DMS153 treated with DMSO at 0.1 percent for 48 hours (cell line): Measurements from ENCODE around the gene MMS22L.

Experiments
- DNase-seq: peaks from one replicate; lab custom pipeline; 2025; ENCODE audit not compliant: unreplicated experiment; lab: John Stamatoyannopoulos, UW

Gene MMS22L

DNA sequence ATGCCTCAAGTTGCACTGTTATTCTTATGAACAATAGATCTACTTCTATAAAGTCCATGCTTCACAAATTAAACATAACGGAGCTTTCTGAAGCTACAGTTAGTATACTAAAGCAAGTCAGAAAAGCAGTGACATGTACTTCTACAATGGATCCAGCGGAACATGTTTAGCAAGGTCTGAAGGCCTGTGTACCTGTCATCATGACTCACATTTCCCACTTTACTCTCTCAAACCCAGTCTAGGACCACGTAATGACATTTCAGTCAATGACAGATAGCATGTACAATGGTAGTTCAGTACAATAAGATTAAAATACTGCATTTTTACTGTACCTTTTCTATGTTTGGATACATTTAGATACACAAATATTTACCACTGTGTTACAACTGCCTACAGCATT, 132.1 kb downstream of the MMS22L start:
- DNase-seq: no peak

DNA sequence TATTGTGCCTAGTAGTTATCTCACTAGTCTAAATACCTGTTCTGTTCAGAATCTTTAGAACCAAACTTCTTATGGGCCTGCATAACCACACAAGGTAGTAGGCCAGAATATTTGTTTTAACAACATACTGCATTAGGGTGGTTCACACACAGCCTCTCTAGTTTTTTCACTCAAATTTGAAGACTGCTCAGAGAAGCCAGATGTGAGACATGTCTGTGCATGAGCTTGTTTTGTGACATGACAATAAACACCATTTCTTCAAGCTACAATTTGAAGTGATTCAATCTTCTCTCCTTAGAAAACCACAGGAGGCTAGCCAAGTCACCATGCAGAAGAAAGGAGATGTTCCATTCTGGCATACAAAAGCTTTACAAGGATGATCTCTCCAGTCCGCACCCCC, 135.6 kb downstream of the MMS22L start:
- DNase-seq: no peak

DNA sequence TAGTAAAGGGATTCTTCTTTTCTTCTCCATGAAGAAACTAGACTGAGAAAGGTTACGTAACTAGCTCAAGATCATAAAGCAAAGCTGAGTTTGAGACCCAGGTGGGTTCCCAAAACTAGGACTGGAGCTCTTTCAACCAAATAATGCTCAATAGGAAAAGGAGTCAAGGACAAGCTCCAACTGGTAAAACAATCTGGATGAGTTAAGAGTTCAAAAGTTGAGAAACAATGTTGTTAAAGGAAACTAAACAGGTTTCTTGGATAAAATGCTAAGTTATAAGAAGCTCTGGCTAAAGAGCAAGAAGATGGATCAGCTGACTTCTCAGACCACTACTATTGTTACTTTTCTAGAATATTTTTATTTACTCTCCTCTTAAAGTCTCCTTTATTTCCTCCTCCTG, 137.3 kb downstream of the MMS22L start:
- no peak for DNase-seq

DNA sequence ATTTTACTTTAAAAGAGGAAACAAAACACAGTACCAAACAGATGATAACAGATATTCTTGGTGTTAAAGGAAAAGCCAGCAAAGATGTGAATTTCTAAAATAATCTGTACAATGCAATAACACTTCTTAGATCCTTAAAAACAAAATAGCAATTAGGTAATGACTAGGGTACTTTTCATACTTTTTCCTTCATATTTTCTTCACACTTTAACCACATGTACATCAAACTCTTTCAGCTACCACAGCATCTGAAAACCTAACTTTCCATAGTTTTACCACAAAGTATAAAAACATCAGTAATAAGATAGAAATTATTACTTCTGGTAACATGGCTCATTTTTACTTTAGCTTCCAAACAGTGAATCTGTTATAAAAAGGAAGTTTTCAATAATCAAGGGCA, 141.3 kb downstream of the MMS22L start:
- no peak for DNase-seq

DNA sequence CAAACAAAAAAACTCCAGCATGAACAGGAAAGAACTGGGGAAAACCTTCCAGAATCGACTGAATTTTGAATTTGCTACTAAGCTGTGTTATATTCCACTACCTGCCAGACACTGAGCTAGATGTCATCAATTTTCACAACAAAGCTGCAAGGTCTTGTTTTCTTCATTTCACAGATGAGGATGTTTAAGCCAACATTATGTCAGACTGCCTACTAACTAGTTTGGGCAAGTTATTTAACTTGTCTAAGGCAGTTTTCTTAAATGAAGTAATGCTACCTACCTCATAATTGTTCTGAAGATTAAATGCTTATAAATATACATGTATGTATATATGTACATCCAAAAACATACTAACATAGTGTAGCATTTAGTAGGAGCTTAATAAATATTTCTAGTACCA, 144.4 kb downstream of the MMS22L start:
- no peak for DNase-seq

DNA sequence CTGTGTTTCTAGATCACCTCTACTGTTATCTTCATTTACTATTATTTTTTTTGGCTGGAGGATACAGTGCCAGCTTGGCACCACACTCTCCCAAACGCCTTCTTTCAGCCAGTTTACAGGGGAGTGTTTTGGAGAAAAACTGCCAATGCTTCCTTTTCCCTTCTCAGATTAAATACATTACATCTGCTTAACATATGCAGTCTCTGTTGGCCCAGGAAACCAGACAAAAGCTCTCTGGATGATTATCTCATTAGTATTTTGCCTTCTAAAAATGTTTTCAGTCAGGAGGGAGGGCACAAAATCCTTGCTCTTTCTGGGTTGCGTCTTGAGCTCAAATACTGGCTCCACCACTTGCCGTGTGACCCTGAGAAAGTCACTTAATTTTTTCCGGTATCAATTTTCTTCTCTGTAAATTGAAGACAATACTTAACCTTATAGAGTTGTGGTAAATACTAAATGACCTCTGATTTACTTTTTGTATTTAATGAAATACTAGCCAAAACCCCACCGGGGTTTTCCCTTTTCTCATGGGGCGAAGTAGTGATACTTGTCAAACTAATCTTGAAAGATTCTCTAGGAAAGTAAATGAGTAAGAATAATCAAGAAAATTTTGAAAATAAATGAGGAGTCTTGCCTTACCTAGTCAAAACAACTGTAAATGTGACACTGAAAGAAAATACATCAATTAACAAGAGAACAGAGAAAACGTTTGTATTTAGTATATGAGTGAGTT, 146.2 kb downstream of the MMS22L start:
- DNase-seq: no peak

DNA sequence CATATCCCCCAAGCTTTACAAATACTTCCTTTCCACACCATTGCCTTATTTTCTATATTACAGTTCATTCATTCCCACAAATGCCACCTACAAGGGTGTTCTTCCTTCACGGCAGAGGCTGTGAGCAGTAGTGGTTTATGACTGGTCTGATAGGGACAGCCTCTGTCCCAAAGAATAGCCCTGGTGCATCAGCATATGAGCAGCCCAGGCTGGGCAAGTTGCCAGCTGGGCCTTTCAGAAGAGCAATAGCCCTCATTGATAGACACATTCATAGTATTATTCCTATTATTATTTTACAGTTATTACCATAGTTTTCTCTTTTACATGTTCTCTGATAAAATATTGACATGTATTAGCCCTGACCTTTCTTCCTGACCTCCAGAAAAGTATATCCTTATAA, 149.9 kb downstream of the MMS22L start:
- peak; percentile 7 for DNase-seq

DNA sequence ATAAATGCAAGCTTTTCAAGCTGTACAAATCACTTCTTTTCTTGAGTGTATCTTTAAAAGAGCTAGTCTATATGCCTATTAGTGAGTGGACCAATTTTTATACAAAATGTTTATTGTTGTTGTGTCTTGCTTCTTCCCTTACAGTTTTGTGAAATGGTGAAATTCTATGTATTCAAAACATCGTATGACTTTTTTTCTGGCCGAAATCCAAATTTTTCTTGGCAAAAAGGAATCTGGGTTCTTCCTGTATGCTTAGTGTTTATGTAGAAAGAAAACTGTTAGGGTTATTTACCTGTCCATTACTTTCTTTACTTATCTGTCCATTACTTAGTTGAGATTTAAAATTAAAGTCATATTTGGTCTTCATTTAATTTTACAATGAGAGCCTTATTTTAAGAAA, 153.9 kb downstream of the MMS22L start:
- no peak for DNase-seq

DNA sequence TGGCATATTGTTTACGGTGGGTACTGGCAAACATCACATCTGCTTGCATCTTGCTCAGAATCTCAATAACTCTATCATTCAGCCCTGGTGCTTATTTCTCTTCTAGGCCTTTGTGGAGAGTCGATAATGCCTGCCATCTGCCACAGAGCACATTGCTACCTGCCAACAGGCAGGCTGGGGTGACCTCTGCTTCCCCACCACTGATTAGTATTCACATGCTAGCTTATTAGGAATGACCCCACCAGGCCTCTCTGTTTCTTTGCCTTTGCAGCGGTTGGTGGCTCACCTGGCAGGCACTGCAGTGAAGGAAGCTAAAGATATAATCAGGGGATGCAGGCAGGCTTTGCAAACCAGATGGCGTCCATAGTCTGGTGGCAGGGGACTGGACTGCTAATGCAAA, 154.5 kb downstream of the MMS22L start:
- no peak for DNase-seq

DNA sequence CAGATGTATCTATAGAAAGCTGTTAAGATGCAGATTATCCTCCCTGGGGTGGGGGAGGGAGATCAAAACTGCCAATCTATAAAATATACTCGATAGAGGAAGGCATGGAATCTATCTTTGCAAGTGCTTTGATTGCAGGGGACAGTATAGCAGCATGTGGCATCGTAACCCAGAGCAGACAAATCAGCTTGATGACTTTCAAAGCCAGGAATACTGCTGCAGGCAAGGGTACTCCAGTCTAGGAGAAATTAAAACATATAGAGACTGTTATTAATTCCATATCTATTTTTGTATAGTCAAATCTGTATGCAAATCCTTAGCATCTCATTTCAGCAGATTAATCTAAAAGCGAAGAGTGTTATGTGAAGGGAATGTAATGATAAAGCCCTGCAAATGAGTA, 159.4 kb downstream of the MMS22L start:
- no peak for DNase-seq

DNA sequence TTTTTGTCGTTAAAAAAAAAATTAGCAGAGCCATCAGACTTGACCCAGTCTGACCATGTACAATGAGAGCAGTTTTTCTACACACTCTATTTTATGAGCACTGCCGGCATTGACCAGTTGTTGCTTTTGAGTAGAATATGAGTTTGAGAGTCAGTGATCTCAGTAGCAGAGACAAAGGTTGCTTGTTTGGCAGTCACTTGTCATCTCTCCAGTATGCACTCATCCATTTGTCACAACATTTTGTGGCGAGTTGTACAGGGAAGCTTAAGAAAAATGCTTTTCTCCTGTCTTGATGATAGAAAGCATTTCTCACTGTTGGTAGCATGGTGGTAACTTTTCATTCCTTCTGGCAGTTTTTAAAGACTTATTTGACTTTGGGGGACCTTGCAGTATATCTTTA, 159.9 kb downstream of the MMS22L start:
- DNase-seq: no peak

DNA sequence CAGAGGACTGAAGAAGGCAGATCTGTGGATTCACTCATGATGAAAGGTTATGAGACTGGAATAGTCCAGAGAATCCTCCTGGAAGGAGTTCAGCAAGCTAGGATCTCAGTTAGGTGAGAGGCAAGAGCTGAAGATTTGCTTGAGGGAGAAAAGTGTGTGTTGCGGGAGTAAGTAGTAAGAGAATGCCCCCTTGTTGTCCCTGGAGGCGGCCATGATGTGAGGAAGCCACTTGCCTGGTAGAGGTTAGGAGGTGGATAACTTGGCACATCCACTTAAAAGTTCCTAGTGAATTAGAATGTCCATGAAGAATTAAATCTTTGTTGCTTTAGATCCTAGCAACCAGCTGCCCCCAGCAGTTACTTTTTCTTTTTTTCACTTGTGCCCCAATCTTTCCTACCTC, 162.5 kb downstream of the MMS22L start:
- no peak for DNase-seq

DNA sequence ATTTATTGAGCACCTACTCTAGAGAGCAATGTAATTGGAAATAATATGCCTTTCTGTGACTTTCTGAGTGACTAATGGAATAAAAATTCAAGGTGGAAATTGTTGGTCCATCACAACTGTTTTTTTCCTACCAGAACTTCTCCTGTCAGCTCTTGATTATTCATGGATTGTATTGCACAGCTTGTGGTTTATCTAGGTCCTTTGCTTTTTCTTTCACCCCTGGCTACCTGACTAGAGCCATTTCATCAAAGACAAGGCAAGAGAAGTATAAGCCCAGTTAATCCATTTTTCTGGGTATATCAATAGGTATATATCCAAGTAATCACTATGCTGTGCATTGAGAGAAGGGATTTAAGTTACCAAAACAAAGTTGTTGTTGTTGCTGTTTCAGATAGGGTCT, 168.4 kb downstream of the MMS22L start:
- DNase-seq: no peak

DNA sequence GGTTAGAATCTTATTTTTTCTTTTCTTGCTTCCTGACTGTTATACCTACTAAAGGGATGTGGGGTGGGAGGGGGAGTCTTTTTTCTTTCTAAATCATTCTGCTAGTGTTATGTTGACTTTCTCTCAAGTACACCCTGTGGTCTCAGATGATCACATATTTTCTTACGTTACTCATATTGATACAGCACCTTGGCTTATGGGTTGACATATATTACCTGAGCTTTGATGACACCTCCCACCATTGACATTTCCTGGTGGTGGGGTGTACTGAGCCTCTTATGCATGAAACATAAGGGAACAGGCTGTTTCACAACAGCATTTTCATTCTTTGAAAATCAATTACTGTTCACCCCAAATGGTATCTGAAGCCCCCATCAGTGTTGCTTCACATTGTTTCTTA, 169.8 kb downstream of the MMS22L start:
- no peak for DNase-seq

DNA sequence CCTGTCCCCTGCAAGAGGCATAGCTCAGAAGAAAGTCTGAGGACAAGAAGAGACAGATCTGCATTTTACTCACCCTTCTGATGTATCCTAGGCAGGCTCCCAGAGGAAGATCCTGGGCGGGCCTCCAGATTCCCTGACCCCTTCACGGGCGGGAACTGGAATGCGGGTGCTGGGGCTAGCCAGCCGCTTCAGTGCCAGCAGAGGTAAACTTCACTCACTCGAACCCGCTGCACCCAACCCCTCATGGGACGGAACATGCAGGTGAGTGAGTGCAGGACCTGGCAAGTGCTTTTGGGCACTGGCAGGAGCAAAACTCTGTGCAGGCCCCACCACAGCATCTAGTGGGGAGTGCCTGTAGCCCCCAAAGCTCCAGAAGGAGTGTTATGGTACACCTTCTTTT, 171.8 kb downstream of the MMS22L start:
- DNase-seq: no peak

DNA sequence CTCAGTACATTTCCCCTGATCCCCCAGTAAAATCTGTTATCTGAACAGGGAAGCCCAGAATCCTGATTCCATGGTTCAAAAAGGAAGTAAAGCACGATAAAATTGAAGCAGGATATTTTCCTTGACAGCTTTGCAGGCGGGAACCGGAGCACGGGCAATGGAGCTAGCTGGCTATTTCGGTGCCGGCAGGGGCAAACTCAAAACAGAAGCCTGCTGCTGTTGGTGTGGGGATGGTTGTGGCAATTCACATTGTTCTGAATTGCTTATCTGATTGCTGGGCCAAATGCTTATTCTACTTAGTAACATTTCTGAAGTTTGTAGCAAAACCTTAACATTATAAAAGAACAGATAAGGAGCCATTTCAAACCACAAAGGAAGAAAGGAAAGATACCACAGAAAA, 172.4 kb downstream of the MMS22L start:
- DNase-seq: no peak

DNA sequence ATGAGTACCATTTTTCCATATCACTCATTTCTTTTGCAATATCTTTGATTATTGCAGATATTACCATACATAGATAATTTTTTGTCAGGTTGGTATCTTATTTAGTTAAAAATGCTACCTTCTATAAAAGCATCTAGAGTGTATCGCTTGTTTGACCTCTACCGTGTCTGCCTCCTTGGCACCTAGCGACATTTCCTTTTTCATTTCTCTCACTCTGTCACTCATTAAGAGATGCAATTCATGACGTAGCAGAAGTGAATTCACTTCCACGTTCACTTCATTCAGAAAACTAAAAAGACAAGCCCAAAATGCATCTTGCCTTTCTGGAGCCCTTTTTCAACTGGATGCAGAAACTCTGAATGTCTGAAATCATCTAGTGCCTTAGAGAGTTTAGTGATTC, 172.9 kb downstream of the MMS22L start:
- no peak for DNase-seq

DNA sequence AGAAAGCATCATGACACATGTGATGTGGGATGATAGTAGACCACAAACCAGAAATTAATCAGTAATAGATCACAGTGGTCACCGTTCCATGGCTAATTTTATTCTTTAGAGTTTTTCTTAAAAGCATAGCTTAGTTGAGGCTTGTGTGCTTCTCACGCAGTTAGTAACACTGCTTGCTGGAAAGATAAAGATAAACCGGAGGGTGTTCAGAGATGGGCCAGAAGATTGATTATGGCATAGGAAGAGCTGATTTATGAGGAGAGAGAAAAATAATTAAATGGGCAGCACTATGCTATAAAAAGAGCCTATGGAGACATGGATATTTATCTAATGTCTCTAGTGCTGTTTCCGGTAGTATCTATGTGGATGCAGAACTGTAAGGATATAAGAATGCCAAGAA, 173.6 kb downstream of the MMS22L start:
- no peak for DNase-seq

DNA sequence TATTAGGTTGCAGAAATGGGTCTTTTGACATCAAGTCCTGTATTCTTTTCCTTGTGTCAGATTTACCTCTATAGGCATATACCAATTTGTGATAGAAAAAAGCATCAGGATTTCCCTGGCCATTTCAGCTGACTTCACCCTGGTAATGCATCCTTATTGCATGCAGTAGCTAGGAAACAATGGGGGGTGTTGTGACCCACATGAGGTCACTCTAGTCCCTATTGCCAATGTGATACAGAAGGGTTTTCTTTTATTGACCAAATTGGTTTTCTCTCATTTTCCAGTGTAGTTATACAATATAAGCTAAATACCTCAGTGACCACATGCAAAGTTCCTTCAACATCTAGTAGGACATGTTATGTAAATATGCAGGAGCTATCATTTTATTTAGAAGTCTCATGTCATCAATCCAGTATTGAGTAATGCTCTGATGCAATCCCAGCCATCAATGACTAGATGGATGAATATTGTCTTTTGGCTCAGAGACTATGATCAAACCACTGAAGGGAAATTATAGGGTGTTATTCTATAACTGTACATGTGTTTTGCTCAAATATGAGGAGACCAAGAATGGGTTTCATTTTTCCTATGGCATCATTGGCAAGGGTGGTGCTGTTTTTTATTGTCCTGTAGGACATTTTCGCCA, 180.7 kb downstream of the MMS22L start:
- DNase-seq: no peak

DNA sequence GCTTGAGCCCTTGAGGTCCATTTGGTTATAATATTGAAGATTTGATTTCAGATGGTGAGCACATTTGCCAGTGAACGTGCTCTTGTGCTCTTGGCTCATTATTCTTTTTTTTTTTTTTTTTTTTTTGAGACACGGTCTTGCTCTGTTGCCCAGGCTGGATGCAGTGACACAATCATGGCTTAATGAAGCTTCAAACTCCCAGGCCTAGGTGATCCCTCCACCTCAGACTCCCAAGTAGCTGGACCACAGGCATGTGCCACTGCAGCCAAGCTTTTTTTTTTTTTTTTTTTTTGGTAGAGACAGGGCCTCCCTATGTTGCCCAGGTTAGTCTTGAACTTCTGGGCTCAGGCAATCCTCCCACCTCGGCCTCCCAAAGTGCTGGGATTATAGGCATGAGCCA, 182.3 kb downstream of the MMS22L start:
- DNase-seq: no peak

DNA sequence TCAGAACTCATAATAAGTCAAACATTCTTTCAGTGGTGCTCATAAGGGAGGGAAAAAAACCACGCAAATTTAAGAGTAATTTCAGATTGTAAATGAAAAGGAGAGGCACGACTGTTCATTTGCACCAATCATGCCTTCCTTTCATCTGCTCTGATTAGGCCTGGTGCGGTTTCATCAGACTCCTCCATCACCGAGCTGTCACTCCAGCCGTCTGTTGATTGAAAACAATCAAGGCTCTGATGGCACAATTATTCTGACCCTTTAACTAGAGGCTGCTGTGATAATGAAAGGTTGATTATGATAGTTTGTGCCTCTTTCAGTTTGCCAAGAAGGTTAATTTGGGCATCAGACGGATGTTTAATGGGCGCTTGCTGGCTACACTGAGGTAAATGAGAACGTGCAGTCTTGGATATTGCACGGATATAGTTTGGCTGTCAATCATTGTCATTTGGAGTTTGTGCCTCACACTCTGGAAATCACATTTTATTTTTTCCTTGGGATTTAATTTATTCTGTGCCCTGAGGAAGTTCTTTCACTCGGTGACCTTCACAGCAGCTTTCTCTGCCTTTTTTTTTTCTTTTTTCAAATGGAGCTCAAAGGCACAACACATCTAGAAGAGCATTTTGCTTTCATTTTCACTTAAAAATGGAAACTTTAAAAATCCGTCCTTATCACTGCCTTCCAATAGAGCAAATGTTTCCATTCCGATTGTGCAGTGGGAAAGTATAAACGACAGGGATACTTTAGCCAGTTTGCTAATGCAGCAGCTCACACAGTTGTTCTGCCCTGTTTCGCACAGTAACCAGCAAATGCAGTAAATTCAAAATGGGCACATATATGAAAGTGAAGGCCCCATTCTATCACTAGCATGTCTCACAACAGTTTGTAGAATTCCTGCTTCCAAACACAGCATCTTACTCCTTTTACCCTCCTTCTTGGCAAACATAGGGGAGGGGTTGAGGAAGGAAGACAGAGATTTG, 185.7 kb downstream of the MMS22L start:
- no peak for DNase-seq

DNA sequence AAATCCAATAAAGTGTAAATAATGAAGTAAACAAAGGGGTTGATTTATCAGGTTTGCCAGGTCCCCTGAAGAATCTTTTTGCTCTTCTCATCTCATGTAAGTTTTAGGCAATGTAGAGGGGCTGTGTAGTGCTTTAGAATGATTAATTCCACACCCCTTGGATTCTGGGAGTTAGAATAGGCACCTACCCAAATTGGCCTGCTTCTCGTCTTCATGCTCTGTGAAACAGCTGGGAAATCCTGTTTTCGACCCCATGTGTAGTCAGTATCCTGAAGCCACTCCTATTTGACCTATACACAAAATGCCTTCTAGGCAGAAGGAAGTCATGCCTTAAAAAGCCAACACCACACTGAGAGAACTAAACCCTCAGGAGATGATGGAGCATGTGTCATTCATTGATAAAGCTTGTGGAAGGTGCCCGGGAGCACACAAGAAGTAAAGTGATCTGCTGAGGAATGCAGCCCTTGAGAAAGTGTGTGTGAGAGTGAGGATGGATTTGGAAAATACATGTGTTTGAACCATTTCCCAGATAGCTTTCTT, 187.6 kb downstream of the MMS22L start:
- DNase-seq: no peak
